H9 (cell line): ENCODE results near the gene TXNDC17. TPM values are rescaled to one million over a fixed set of nuclear protein-coding genes. Genes with fewer than 3 reads are reported as not detected.

Source experiments
- DNase-seq: peaks from one replicate; pipeline ENCODE4 v3.0.0-alpha.2; 2017
- H2AFZ ChIP-seq: one replicate; pipeline ENCODE4 v1.6.1; 2013; ENCODE audit warnings: mild to moderate bottlenecking, low read length, control low read depth, moderate library complexity
- H2AK5ac ChIP-seq: 2 replicates; pipeline ENCODE4 v1.6.1; 2013; ENCODE audit warnings: low read length, control low read depth, mixed read lengths; ENCODE audit not compliant: insufficient read length
- H2BK120ac ChIP-seq: one replicate; pipeline ENCODE4 v1.6.1; 2013; ENCODE audit warnings: low read depth, mild to moderate bottlenecking, low read length, control low read depth, inconsistent platforms; ENCODE audit not compliant: poor library complexity, severe bottlenecking
- H2BK12ac ChIP-seq: 2 replicates; pipeline ENCODE4 v1.6.1; 2013; ENCODE audit warnings: low read length, control low read depth, mixed read lengths, low read depth; ENCODE audit not compliant: insufficient read length
- H2BK15ac ChIP-seq: 2 replicates; pipeline ENCODE4 v1.6.1; 2013; ENCODE audit warnings: low read depth, low read length, control low read depth
- H2BK20ac ChIP-seq: one replicate; pipeline ENCODE4 v1.6.1; 2013; ENCODE audit warnings: low read depth, mild to moderate bottlenecking, low read length, control low read depth, inconsistent platforms; ENCODE audit not compliant: poor library complexity, severe bottlenecking
- H2BK5ac ChIP-seq: 2 replicates; pipeline ENCODE4 v1.6.1; 2013; ENCODE audit warnings: low read length, control low read depth, mixed read lengths; ENCODE audit not compliant: insufficient read length
- H3K14ac ChIP-seq: 2 replicates; pipeline ENCODE4 v1.6.1; 2013; ENCODE audit warnings: low read length, control low read depth; ENCODE audit not compliant: insufficient read depth
- H3K18ac ChIP-seq: 2 replicates; pipeline ENCODE4 v1.6.1; 2013; ENCODE audit warnings: low read depth, mild to moderate bottlenecking, mixed read lengths, low read length, control low read depth; ENCODE audit not compliant: insufficient read length
- H3K23ac ChIP-seq: 2 replicates; pipeline ENCODE4 v1.6.1; 2013; ENCODE audit warnings: low read length, control low read depth, mixed read lengths, low read depth; ENCODE audit not compliant: insufficient read length
- H3K23me2 ChIP-seq: 2 replicates; pipeline ENCODE4 v1.6.1; 2013; ENCODE audit warnings: low read depth, mild to moderate bottlenecking, mixed read lengths, low read length, control low read depth; ENCODE audit not compliant: insufficient read length, poor library complexity, severe bottlenecking
- H3K27ac ChIP-seq: 2 replicates; pipeline ENCODE4 v1.5.1; 2013; ENCODE audit warnings: low read length, control low read depth, mixed read lengths, low read depth; ENCODE audit not compliant: insufficient read length
- H3K27me3 ChIP-seq: 2 replicates; pipeline ENCODE4 v1.6.1; 2013; ENCODE audit warnings: low read length, control low read depth, inconsistent platforms; ENCODE audit not compliant: insufficient read depth
- H3K4ac ChIP-seq: 2 replicates; pipeline ENCODE4 v1.6.1; 2013; ENCODE audit warnings: low read depth, mild to moderate bottlenecking, control low read depth, inconsistent platforms, low read length, moderate library complexity
- H3K4me1 ChIP-seq: 2 replicates; pipeline ENCODE4 v1.6.1; 2013; ENCODE audit warnings: low read length, control low read depth, inconsistent platforms; ENCODE audit not compliant: insufficient read depth
- H3K4me2 ChIP-seq: 2 replicates; pipeline ENCODE4 v1.6.1; 2013; ENCODE audit warnings: low read length, control low read depth, mixed read lengths; ENCODE audit not compliant: insufficient read length, insufficient read depth
- H3K56ac ChIP-seq: 2 replicates; pipeline ENCODE4 v1.6.1; 2013; ENCODE audit warnings: low read depth, mild to moderate bottlenecking, mixed read lengths, low read length, control low read depth; ENCODE audit not compliant: insufficient read length
- H3K79me1 ChIP-seq: 2 replicates; pipeline ENCODE4 v1.6.1; 2013; ENCODE audit warnings: low read depth, mild to moderate bottlenecking, moderate library complexity, low read length, control low read depth, inconsistent platforms; ENCODE audit not compliant: insufficient read depth, poor library complexity, severe bottlenecking
- H3K79me2 ChIP-seq: 2 replicates; pipeline ENCODE4 v1.6.1; 2013; ENCODE audit warnings: low read length, control low read depth, inconsistent platforms; ENCODE audit not compliant: insufficient read depth
- H3K9ac ChIP-seq: 2 replicates; pipeline ENCODE4 v1.6.1; 2013; ENCODE audit warnings: low read length, control low read depth, mixed read lengths; ENCODE audit not compliant: insufficient read length; ENCODE audit errors: extremely low read depth
- H3K9me3 ChIP-seq: one replicate; pipeline ENCODE4 v1.6.1; 2013; ENCODE audit warnings: low read depth, low read length, inconsistent platforms; ENCODE audit not compliant: control insufficient read depth
- H3T11ph ChIP-seq: one replicate; pipeline ENCODE4 v1.6.1; 2013; ENCODE audit warnings: mild to moderate bottlenecking, low read length, control low read depth, inconsistent platforms
- H4K20me1 ChIP-seq: one replicate; pipeline ENCODE4 v1.6.1; 2013; ENCODE audit not compliant: control insufficient read depth, insufficient read length, insufficient read depth
- H4K5ac ChIP-seq: 2 replicates; pipeline ENCODE4 v1.6.1; 2013; ENCODE audit warnings: low read depth, mild to moderate bottlenecking, mixed read lengths, low read length, control low read depth; ENCODE audit not compliant: insufficient read length
- H4K8ac ChIP-seq: replicated peaks from 2 replicates; pipeline ENCODE4 v1.6.1; 2013; ENCODE audit warnings: low read length, control low read depth, mixed read lengths, low read depth; ENCODE audit not compliant: insufficient read length
- H4K91ac ChIP-seq: 2 replicates; pipeline ENCODE4 v1.6.1; 2013; ENCODE audit warnings: low read depth, mild to moderate bottlenecking, moderate library complexity, mixed read lengths, low read length, control low read depth; ENCODE audit not compliant: insufficient read length
- H3K27ac Mint-ChIP-seq, 3 experiments: 2 replicates in 2 of 3; 3 replicates in 1 of 3; pipeline ENCODE4 v1.8.0; 2020 to 2021; ENCODE audit warnings: mixed read lengths in 3 of 3, mild to moderate bottlenecking in 1 of 3, moderate library complexity in 1 of 3
- H3K27me3 Mint-ChIP-seq: 2 replicates; pipeline ENCODE4 v1.8.0; 2021; ENCODE audit warnings: low read depth, mild to moderate bottlenecking, moderate library complexity, mixed read lengths
- H3K36me3 Mint-ChIP-seq, 3 experiments: 2 replicates in 2 of 3; 3 replicates in 1 of 3; pipeline ENCODE4 v1.8.0; 2020 to 2021; ENCODE audit warnings: low read depth in 3 of 3, mixed read lengths in 3 of 3; ENCODE audit not compliant: insufficient read depth in 1 of 3
- H3K4me1 Mint-ChIP-seq, 2 experiments: 2 replicates each; pipeline ENCODE4 v1.8.0; 2020; ENCODE audit warnings: mixed read lengths in 2 of 2
- H3K4me3 Mint-ChIP-seq, 2 experiments: 2 replicates in 1 of 2; 3 replicates in 1 of 2; pipeline ENCODE4 v1.8.0; 2020 to 2021; ENCODE audit warnings: mild to moderate bottlenecking in 2 of 2, mixed read lengths in 2 of 2, moderate library complexity in 1 of 2
- H3K9me3 Mint-ChIP-seq, 2 experiments: 2 replicates in 1 of 2; 3 replicates in 1 of 2; pipeline ENCODE4 v1.8.0; 2020; ENCODE audit warnings: mild to moderate bottlenecking in 2 of 2, mixed read lengths in 2 of 2, moderate library complexity in 1 of 2
- WGBS: extraction: QIAGEN DNeasy Blood & Tissue Kit; methylation state at CpG from one replicate; pipeline ENCODE4 v1.1.7; 2013; ENCODE audit warnings: missing lambda C conversion rate, low lambda C conversion rate, mixed read lengths; ENCODE audit not compliant: insufficient read length; ENCODE audit errors: extremely low coverage; 5-methylcytosine and 5-hydroxymethylcytosine counted together
- total RNA-seq: library from RNA; stranded (reverse); gene quantifications from 2 replicates; pipeline ENCODE4 v1.2.1, GENCODE V29; 2021
- TF ChIP-seq, protein P1 (sequence below): fragments of 200-600 bp; sonication (generic); conservative IDR thresholded peaks from 3 replicates; pipeline ENCODE4 v1.8.0; 2021; ENCODE audit warnings: antibody characterized with exemption, mild to moderate bottlenecking

The TXNDC17 gene
- total RNA-seq, 1 experiment from 2014 or later: 170 TPM

- Histone ChIP-seq H3K79me2 (no peaks in the 10 kb centered on the region), H2BK20ac (no peak overlapping the region), H4K20me1 (no peaks in the 10 kb centered on the region), H2AFZ (no peak overlapping the region), H4K91ac (no peak overlapping the region), H2BK15ac (no peak overlapping the region), H3K14ac (no peak overlapping the region), H3K9me3 (no peaks in the 10 kb centered on the region), H3K23me2 (no peaks in the 10 kb centered on the region), H2BK120ac (no peak overlapping the region), H2BK5ac (no peak overlapping the region), H3K9ac (no peak overlapping the region), H3K27me3 (no peaks in the 10 kb centered on the region), H4K8ac (no peak overlapping the region), H4K5ac (no peak overlapping the region), H3K18ac (peak overlapping the region; percentile 16), H2BK12ac (no peak overlapping the region), H3K27ac (no peak overlapping the region), H3K79me1 (no peaks in the 10 kb centered on the region), H3K4me2 (no peak overlapping the region), H3K4ac (no peak overlapping the region), H3K23ac (no peak overlapping the region), H3T11ph (no peak overlapping the region), H2AK5ac (no peak overlapping the region), H3K56ac (no peak overlapping the region), H3K4me1 (no peaks in the 10 kb centered on the region)
- TF ChIP-seq, protein P1, sequence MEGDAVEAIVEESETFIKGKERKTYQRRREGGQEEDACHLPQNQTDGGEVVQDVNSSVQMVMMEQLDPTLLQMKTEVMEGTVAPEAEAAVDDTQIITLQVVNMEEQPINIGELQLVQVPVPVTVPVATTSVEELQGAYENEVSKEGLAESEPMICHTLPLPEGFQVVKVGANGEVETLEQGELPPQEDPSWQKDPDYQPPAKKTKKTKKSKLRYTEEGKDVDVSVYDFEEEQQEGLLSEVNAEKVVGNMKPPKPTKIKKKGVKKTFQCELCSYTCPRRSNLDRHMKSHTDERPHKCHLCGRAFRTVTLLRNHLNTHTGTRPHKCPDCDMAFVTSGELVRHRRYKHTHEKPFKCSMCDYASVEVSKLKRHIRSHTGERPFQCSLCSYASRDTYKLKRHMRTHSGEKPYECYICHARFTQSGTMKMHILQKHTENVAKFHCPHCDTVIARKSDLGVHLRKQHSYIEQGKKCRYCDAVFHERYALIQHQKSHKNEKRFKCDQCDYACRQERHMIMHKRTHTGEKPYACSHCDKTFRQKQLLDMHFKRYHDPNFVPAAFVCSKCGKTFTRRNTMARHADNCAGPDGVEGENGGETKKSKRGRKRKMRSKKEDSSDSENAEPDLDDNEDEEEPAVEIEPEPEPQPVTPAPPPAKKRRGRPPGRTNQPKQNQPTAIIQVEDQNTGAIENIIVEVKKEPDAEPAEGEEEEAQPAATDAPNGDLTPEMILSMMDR: no peak
- peaks cover 9% of the 10 kb centered on the region for H3K27me3 Mint-ChIP-seq
- H3K4me1 Mint-ChIP-seq: no peaks in the 10 kb centered on the region
- H3K9me3 Mint-ChIP-seq: no peaks in the 10 kb centered on the region; a peak in 1 of 5 replicates
- H3K27ac Mint-ChIP-seq: no peak overlapping the region; a peak in 1 of 7 replicates
- H3K36me3 Mint-ChIP-seq: no peaks in the 10 kb centered on the region
- DNase-seq: no peak
- no CpG with 5 or more reads among the region's 7 CpGs for WGBS
- H3K4me3 Mint-ChIP-seq: no peak overlapping the region
Observed at GRCh38 chr17:6684460-6684783, 43.6 kb downstream of the TXNDC17 start.
